CD14-positive monocyte (primary cell): Measurements from ENCODE around the gene TOPBP1. TPM values are rescaled to one million over a fixed set of nuclear protein-coding genes. Genes with fewer than 3 reads are reported as not detected.

Experiments used
- DNase-seq, 3 donors: peaks; one replicate each; pipeline ENCODE4 v3.0.0-alpha.2; 2011 to 2022
- H2AFZ ChIP-seq: 2 replicates; pipeline ENCODE4 v1.6.0; 2012; ENCODE audit warnings: mild to moderate bottlenecking, low read depth, low read length, inconsistent platforms; ENCODE audit not compliant: insufficient read depth, poor library complexity, severe bottlenecking
- H3K27ac ChIP-seq, 2 donors: 1 replicate in 1 of 2; 2 replicates in 1 of 2; pipeline ENCODE4 v1.5.1; 2012 to 2013; ENCODE audit warnings: low read length in 2 of 2, control low read depth in 1 of 2, inconsistent platforms in 1 of 2, low read depth in 1 of 2, mild to moderate bottlenecking in 1 of 2
- H3K27me3 ChIP-seq, 2 donors: one replicate each; pipeline versions ENCODE4 v1.6.0 to v1.6.1; 2011 to 2013; ENCODE audit warnings: low read length in 2 of 2; ENCODE audit not compliant: control insufficient read depth in 2 of 2, insufficient read depth in 2 of 2
- H3K36me3 ChIP-seq, 2 donors: replicated peaks in 1 of 2; 1 replicate in 1 of 2; 2 replicates in 1 of 2; pipeline versions ENCODE4 v1.5.1 to v1.6.1; 2012 to 2013; ENCODE audit warnings: low read length in 2 of 2, control low read depth in 1 of 2, inconsistent platforms in 1 of 2, mild to moderate bottlenecking in 1 of 2; ENCODE audit not compliant: insufficient read depth in 2 of 2, control insufficient read depth in 1 of 2
- H3K4me1 ChIP-seq, 2 donors: 1 replicate in 1 of 2; 2 replicates in 1 of 2; pipeline versions ENCODE4 v1.5.1 to v1.6.1; 2012 to 2013; ENCODE audit warnings: low read length in 2 of 2, control low read depth in 1 of 2, inconsistent platforms in 1 of 2, mild to moderate bottlenecking in 1 of 2, moderate library complexity in 1 of 2; ENCODE audit not compliant: insufficient read depth in 2 of 2, control insufficient read depth in 1 of 2
- H3K4me2 ChIP-seq: replicated peaks from 2 replicates; pipeline ENCODE3; 2012; ENCODE audit warnings: low read length, moderate library complexity, mild to moderate bottlenecking; ENCODE audit not compliant: poor library complexity, severe bottlenecking; ENCODE audit errors: extremely low read depth
- H3K4me3 ChIP-seq, 3 experiments: fragments of 200-600 bp in 1 of 3; sonication (generic) in 1 of 3; replicated peaks in 1 of 3; 1 replicate in 2 of 3; 2 replicates in 1 of 3; pipeline ENCODE4 v1.5.1; 2011 to 2013; ENCODE audit warnings: low read length in 3 of 3, mild to moderate bottlenecking in 3 of 3, control low read depth in 2 of 3, low read depth in 2 of 3, inconsistent platforms in 1 of 3, moderate library complexity in 1 of 3
- H3K79me2 ChIP-seq: 2 replicates; pipeline ENCODE4 v1.6.0; 2012; ENCODE audit warnings: mild to moderate bottlenecking, control low read depth, inconsistent platforms, low read length, moderate library complexity; ENCODE audit not compliant: insufficient read depth
- H3K9ac ChIP-seq: 2 replicates; pipeline ENCODE4 v1.6.0; 2017; ENCODE audit warnings: low read length, mild to moderate bottlenecking; ENCODE audit not compliant: insufficient read depth, poor library complexity, severe bottlenecking
- H3K9me3 ChIP-seq, 2 donors: replicated peaks in 1 of 2; 1 replicate in 1 of 2; 2 replicates in 1 of 2; pipeline versions ENCODE4 v1.5.1 to v1.6.1; 2012 to 2013; ENCODE audit warnings: low read length in 2 of 2, control low read depth in 1 of 2; ENCODE audit not compliant: control insufficient read depth in 1 of 2, insufficient read depth in 1 of 2
- H4K20me1 ChIP-seq: 2 replicates; pipeline ENCODE4 v1.6.0; 2012; ENCODE audit warnings: mild to moderate bottlenecking, low read length, control low read depth, moderate library complexity; ENCODE audit not compliant: insufficient read depth
- H3K27ac Mint-ChIP-seq, 7 donors: one replicate each; pipeline ENCODE4 v1.8.0; 2020; ENCODE audit warnings: mild to moderate bottlenecking in 7 of 7, mixed read lengths in 7 of 7, moderate library complexity in 6 of 7, inconsistent platforms in 2 of 7
- H3K27me3 Mint-ChIP-seq, 3 donors: one replicate each; pipeline ENCODE4 v1.8.0; 2021 to 2022; ENCODE audit warnings: low read depth in 3 of 3, mild to moderate bottlenecking in 3 of 3, mixed read lengths in 3 of 3, moderate library complexity in 3 of 3, inconsistent platforms in 1 of 3
- H3K36me3 Mint-ChIP-seq, 2 donors: one replicate each; pipeline ENCODE4 v1.8.0; 2020; ENCODE audit warnings: mixed read lengths in 2 of 2, inconsistent platforms in 1 of 2, mild to moderate bottlenecking in 1 of 2
- H3K4me1 Mint-ChIP-seq: one replicate; pipeline ENCODE4 v1.8.0; 2020; ENCODE audit warnings: mild to moderate bottlenecking, mixed read lengths
- H3K4me3 Mint-ChIP-seq, 2 donors: one replicate each; pipeline ENCODE4 v1.8.0; 2020; ENCODE audit warnings: mild to moderate bottlenecking in 2 of 2, mixed read lengths in 2 of 2, moderate library complexity in 1 of 2
- H3K9me3 Mint-ChIP-seq, 7 donors: one replicate each; pipeline ENCODE4 v1.8.0; 2020 to 2022; ENCODE audit warnings: mixed read lengths in 7 of 7, mild to moderate bottlenecking in 6 of 7, moderate library complexity in 6 of 7, inconsistent platforms in 2 of 7
- CTCF ChIP-seq: fragments of 200-600 bp; IDR thresholded peaks from one replicate; pipeline ENCODE4 v1.8.0; 2022; ENCODE audit warnings: antibody characterized with exemption, mild to moderate bottlenecking
- WGBS: methylation state at CpG from one replicate; pipeline ENCODE4 v1.1.5; 2013; ENCODE audit warnings: missing lambda C conversion rate; ENCODE audit not compliant: insufficient coverage; 5-methylcytosine and 5-hydroxymethylcytosine counted together
- intact Hi-C, 2 donors: fragments of 100-400 bp; cut with micrococcal nuclease; formaldehyde crosslinking; loops; one replicate each; pipeline versions ENCODE4 v1.15.0 to v1.15.1; 2023
- polyA plus RNA-seq, 3 donors: library from polyadenylated mRNA; depleted of rRNA in 1 of 3; unstranded in 2 of 3; stranded (reverse) in 1 of 3; fragments of 300-500 nt in 2 of 3; fragments of >200 nt in 1 of 3; fragmentation: Illumina TruSeq in 2 of 3; gene quantifications; 1 replicate in 2 of 3; 2 replicates in 1 of 3; pipeline ENCODE4 v1.2.3, GENCODE V29; 2012 to 2021

TOPBP1 gene
- polyA plus RNA-seq, 3 donors = 4.9 to 24.3 (median 7.0) TPM

GRCh38 chr3:133570937-133571320 is 90.8 kb downstream of the TOPBP1 start:
- no peak overlapping the region for H3K27ac ChIP-seq

More at GRCh38 chr3:133570937-133571320, 90.8 kb downstream of the TOPBP1 start:
- Mint-ChIP-seq H3K27ac (peak overlapping the region; percentile 75 to 100 (median 99)), H3K36me3 (peaks cover 5 to 11% of the 10 kb centered on the region in 2 donors), H3K27me3 (peaks cover 0 to 6% (median 2%) of the 10 kb centered on the region in 3 donors), H3K9me3 (peaks cover 0 to 3% (median 0%) of the 10 kb centered on the region in 7 donors), H3K4me1 (peaks cover 64% of the 10 kb centered on the region), H3K4me3 (no peak overlapping the region)
- H3K4me1 ChIP-seq = peaks cover 52 to 62% of the 10 kb centered on the region in 2 donors
- no peaks in the 10 kb centered on the region for H3K9me3 ChIP-seq
- H2AFZ ChIP-seq = no peak overlapping the region
- peaks cover 9 to 10% of the 10 kb centered on the region in 2 donors for H3K36me3 ChIP-seq
- no peak for TF ChIP-seq CTCF
- H3K79me2 ChIP-seq = peaks cover 17% of the 10 kb centered on the region
- peak in 2 of 3 donors; percentile 16 to 18 for DNase-seq
- H3K9ac ChIP-seq = no peak overlapping the region
- no peak overlapping the region for H3K4me2 ChIP-seq
- WGBS = 50% methylated on average over 1 of the region's 2 CpGs
- H3K27me3 ChIP-seq = no peaks in the 10 kb centered on the region
- intact Hi-C loops = loop anchor here in 1 of 2 donors (5.0 to 10.0 kb wide), 2 partner anchors 234 to 849 kb away; partner anchors contain the start of genes NPHP3 and SRPRB
- H4K20me1 ChIP-seq = peaks cover 14% of the 10 kb centered on the region
- H3K4me3 ChIP-seq = no peak overlapping the region
